Erythroblast (primary cell): ENCODE measurements around the gene KDM4C.
"Not testable (repeated sequence)": the region's sequence is repeated elsewhere in the genome, so short reads cannot be mapped to it uniquely, and the experiment has no call there.

ENCODE experiments used
- GATA1 ChIP-seq: IDR thresholded peaks from 2 replicates; pipeline ENCODE4 v1.6.1; 2011; ENCODE audit warnings: low read depth, mild to moderate bottlenecking, control low read depth, low read length, moderate library complexity
- POLR2A ChIP-seq: IDR thresholded peaks from 2 replicates; pipeline ENCODE4 v1.6.1; 2011; ENCODE audit warnings: mild to moderate bottlenecking, low read length

- not testable (repeated sequence) for TF ChIP-seq POLR2A, GATA1
These were observed 8.9 kb upstream of the KDM4C start for GRCh38 chr9:6748861-6749260.
